ENCODE measurements around the gene YPEL3. TPM values are rescaled to one million over a fixed set of nuclear protein-coding genes. Genes with fewer than 3 reads are reported as not detected.

The YPEL3 gene
- total RNA-seq, 4 donors from 2014 or later = 138 to 197 (median 195) TPM

DNA sequence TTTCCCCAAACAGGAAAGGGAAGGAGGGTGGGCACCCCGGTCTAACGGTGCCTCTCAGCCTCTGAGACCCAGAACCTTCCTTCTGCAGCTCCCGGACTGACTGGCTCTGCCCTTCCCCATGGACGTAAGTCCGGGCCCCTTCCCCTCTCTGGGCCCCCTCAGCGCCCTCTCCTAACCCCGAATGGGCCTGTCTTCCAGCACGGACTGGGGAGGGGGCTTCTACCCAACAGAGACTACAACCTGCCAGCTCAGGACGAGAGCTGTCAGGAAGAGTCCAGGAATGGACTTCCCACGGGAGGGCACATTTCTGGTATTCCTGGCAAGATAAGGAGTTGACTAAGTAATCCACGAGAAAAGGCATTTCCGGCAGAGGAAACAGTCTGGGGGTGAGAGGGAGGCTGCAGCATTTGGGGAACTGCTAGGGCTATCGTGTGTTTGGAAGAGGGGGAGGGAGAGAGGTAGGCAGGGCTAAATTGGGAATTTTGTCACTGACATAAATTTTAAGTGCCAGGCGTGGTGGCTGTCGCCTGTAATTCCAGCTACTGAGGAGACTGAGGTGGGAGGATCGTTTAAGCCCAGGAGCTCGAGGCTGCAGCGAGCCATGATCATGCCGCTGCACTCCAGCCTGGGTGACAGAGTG lies 42.5 kb downstream of the YPEL3 start:
- H3K4me3 ChIP-seq = peak overlapping the region; percentile 63
- no peaks in the 10 kb centered on the region for H3K9me3 ChIP-seq
- WGBS = 7% methylated on average over 15 of the region's 19 CpGs
- no peaks in the 10 kb centered on the region for H3K27me3 ChIP-seq
- DNase-seq (ENCODE audit: low spot score in 2 of 2) = no peak
- H3K4me1 ChIP-seq = peaks cover 36% of the 10 kb centered on the region
- H3K27ac ChIP-seq = no peak overlapping the region
- TF ChIP-seq, protein P1, sequence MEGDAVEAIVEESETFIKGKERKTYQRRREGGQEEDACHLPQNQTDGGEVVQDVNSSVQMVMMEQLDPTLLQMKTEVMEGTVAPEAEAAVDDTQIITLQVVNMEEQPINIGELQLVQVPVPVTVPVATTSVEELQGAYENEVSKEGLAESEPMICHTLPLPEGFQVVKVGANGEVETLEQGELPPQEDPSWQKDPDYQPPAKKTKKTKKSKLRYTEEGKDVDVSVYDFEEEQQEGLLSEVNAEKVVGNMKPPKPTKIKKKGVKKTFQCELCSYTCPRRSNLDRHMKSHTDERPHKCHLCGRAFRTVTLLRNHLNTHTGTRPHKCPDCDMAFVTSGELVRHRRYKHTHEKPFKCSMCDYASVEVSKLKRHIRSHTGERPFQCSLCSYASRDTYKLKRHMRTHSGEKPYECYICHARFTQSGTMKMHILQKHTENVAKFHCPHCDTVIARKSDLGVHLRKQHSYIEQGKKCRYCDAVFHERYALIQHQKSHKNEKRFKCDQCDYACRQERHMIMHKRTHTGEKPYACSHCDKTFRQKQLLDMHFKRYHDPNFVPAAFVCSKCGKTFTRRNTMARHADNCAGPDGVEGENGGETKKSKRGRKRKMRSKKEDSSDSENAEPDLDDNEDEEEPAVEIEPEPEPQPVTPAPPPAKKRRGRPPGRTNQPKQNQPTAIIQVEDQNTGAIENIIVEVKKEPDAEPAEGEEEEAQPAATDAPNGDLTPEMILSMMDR (IDR thresholded peaks at IDR 0.05) = no peak
- TF ChIP-seq POLR2AphosphoS5 (IDR thresholded peaks at IDR 0.05) = no peak
- H3K36me3 ChIP-seq = no peaks in the 10 kb centered on the region

DNA sequence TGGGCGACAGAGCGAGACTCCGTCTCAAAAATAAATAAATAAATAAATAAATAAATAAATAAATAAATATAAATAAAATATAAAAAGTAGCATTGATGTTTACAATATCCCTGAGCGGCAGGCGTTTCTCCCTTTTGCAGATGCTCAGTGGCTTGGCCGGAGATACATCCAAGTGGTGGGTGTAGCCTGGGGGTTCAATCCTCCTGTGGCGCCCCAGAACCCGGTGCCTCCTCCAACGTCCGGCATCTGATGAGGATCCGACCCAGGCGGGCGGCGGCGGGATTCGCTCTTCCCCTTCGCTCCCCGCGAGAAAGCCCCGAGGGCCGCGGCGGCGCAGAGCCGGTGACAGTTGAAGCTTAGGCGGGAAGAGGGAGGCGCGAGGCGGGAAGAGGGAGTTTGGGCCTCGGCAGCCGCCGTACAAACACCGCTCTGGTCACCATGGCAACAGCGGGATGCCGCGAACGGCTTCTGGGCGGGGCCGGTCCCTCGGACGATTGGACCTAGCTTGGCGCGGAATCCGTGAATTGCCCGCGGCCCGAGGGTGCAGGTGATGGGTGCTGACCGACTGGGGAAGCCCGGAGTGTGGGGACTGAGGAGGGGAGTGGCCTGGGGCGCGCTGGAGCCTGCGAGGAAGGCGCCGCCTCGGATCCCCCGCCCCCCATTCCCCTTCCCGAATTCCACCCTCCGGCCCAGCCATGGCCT lies 43.2 kb downstream of the YPEL3 start:
- H3K27me3 ChIP-seq = no peaks in the 10 kb centered on the region
- H3K9me3 ChIP-seq = no peaks in the 10 kb centered on the region
- TF ChIP-seq POLR2A (IDR thresholded peaks at IDR 0.05) = no peak
- TF ChIP-seq POLR2AphosphoS5 (IDR thresholded peaks at IDR 0.05) = peak in 2 of 3 donors; percentile 80 to 98
- peaks cover 36% of the 10 kb centered on the region for H3K4me1 ChIP-seq
- peak overlapping the region; percentile 63 for H3K4me3 ChIP-seq
- H3K27ac ChIP-seq = no peak overlapping the region
- no peaks in the 10 kb centered on the region for H3K36me3 ChIP-seq
- DNase-seq (ENCODE audit: low spot score in 2 of 2) = peak; percentile 95 to 98
- WGBS = 18% methylated on average over 11 of the region's 58 CpGs

DNA sequence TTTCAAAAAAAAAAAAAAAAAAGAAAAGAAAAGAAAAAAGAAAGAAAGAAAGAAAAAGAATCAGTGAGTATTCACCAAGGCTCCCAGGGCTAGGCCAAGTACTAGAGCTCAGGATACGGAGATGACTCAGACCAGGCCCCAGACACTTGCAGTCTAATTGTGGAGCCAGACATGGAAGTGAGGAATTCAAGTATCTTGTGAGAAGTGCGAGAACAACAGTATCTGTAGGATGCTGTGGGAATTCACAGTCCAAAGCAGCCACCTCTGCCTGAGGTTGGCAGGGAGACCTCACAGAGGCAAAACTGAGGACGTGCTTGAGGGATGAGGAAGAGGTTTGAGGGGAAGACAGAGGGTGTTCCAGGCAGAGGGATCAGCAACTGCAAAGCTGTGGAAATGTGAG lies 44.5 kb downstream of the YPEL3 start:
- no peaks in the 10 kb centered on the region for H3K36me3 ChIP-seq
- peaks cover 36% of the 10 kb centered on the region for H3K4me1 ChIP-seq
- no peaks in the 10 kb centered on the region for H3K27me3 ChIP-seq
- 85% methylated on average over 3 of the region's 3 CpGs for WGBS
- H3K27ac ChIP-seq = no peak overlapping the region
- no peak overlapping the region for H3K4me3 ChIP-seq
- no peaks in the 10 kb centered on the region for H3K9me3 ChIP-seq
- DNase-seq (ENCODE audit: low spot score in 2 of 2) = no peak
- TF ChIP-seq POLR2AphosphoS5 (IDR thresholded peaks at IDR 0.05) = no peak
- no peak for TF ChIP-seq POLR2A (IDR thresholded peaks at IDR 0.05)

DNA sequence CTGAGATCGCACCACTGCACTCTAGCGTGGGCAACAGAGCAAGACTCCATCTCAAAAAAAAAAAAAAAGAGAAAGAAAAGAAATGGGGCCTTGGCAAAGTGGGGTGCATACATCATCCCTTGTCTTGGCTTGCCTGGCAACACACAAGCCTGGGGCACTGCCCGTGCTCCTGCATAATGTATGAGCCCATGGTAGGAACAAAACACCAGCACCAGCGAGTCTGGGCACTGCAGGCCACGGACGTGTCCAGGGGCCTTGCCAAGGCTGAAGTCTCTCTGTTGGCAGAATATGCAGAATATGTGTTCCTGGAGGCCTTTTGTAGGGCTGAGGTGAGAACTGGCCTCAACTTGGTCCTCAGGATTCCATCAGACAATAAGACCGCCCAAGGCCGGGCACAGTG lies 46.1 kb downstream of the YPEL3 start:
- H3K4me1 ChIP-seq = peaks cover 25% of the 10 kb centered on the region
- no peaks in the 10 kb centered on the region for H3K27me3 ChIP-seq
- H3K27ac ChIP-seq = no peak overlapping the region
- DNase-seq (ENCODE audit: low spot score in 2 of 2) = no peak
- H3K9me3 ChIP-seq = no peaks in the 10 kb centered on the region
- H3K4me3 ChIP-seq = no peak overlapping the region
- TF ChIP-seq POLR2A (IDR thresholded peaks at IDR 0.05) (no peak), POLR2AphosphoS5 (IDR thresholded peaks at IDR 0.05) (no peak), EP300 (IDR thresholded peaks at IDR 0.05) (no peak)
- TF ChIP-seq, protein P1 (IDR thresholded peaks at IDR 0.05) = no peak
- H3K36me3 ChIP-seq = no peaks in the 10 kb centered on the region
- WGBS = 55% methylated on average over 8 of the region's 8 CpGs

DNA sequence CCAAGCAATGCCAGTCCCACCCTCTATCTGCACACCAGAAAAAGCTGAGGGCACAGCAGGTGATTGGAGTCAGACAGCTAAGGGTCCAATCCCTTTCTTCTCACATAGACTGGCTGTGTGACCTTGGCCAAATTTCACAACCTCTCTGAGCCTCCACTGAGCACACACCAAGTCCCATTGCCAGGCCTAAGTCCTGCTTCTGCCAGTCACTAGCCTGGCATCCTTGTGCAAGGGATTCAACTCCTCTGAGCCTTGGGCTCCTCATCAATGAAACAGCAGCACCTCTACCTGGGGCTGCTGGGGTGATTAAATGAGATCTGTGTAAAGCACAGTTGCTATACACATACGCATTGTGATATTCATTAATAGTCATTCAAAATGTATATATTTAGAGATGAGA lies 49.4 kb downstream of the YPEL3 start:
- Histone ChIP-seq H3K4me1 (peaks cover 6% of the 10 kb centered on the region), H3K9me3 (no peaks in the 10 kb centered on the region), H3K27me3 (no peaks in the 10 kb centered on the region), H3K4me3 (no peak overlapping the region), H3K36me3 (no peaks in the 10 kb centered on the region), H3K27ac (no peak overlapping the region)
- no peak for DNase-seq (ENCODE audit: low spot score in 2 of 2)
- 89% methylated on average over 1 of the region's 1 CpG for WGBS
- TF ChIP-seq POLR2AphosphoS5 (IDR thresholded peaks at IDR 0.05) (no peak), EP300 (IDR thresholded peaks at IDR 0.05) (no peak), POLR2A (IDR thresholded peaks at IDR 0.05) (no peak)
- TF ChIP-seq, protein P1 (IDR thresholded peaks at IDR 0.05) = no peak

DNA sequence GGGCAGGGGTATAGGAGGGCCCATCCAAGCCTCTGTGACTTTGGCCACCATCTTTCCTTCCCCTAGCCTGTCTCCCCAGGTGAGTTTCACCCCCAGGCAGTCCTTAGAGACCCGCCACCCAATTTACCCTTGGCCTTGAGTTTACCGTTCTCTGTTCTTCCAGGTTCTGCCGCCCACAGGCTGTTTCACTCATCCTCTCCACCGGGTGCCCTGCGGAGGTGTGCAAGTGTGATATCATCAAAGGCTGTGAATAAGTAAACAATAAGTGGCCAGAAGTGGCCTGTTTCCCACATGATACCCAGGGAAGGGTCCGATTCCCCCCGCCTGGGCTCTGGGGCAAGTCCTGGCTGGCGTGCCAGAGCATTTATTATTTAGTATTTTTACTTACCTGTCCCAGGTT lies 49.8 kb downstream of the YPEL3 start:
- no peak for DNase-seq (ENCODE audit: low spot score in 2 of 2)
- peaks cover 6% of the 10 kb centered on the region for H3K4me1 ChIP-seq
- no peaks in the 10 kb centered on the region for H3K27me3 ChIP-seq
- WGBS = 85% methylated on average over 8 of the region's 8 CpGs
- no peak for TF ChIP-seq EP300 (IDR thresholded peaks at IDR 0.05)
- TF ChIP-seq, protein P1 (IDR thresholded peaks at IDR 0.05) = no peak
- TF ChIP-seq POLR2AphosphoS5 (IDR thresholded peaks at IDR 0.05) = no peak
- TF ChIP-seq POLR2A (IDR thresholded peaks at IDR 0.05) = no peak
- no peaks in the 10 kb centered on the region for H3K9me3 ChIP-seq
- H3K4me3 ChIP-seq = no peak overlapping the region
- H3K27ac ChIP-seq = no peak overlapping the region
- H3K36me3 ChIP-seq = no peaks in the 10 kb centered on the region

All from suprapubic skin (tissue), 4 donors.